Measurements from ENCODE around the gene CCDC85B. TPM values are rescaled to one million over a fixed set of nuclear protein-coding genes. Genes with fewer than 3 reads are reported as not detected.

CCDC85B gene
- polyA plus RNA-seq, 3 donors, result 20.8 to 35.2 (median 24.4) TPM

GRCh38 chr11:65903715-65904114 lies 13.2 kb downstream of the CCDC85B start:
- H3K36me3 ChIP-seq (replicated peaks in 1 of 2; ENCODE audit: control insufficient read depth in 1 of 2, insufficient read depth in 2 of 2, low read length in 2 of 2), result no peaks in the 10 kb centered on the region
- Mint-ChIP-seq H3K36me3 (no peaks in the 10 kb centered on the region), H3K9me3 (no peaks in the 10 kb centered on the region), H3K4me1 (peaks cover 11% of the 10 kb centered on the region), H3K27me3 (ENCODE audit: low read depth in 3 of 3) (peaks cover 0 to 10% (median 4%) of the 10 kb centered on the region in 3 donors), H3K4me3 (no peak overlapping the region), H3K27ac (peak overlapping the region in 1 of 7 donors; percentile 43)
- no peak for DNase-seq
- 84% methylated on average over 8 of the region's 8 CpGs for WGBS (ENCODE audit: insufficient coverage)
- H3K9me3 ChIP-seq (replicated peaks in 1 of 2; ENCODE audit: control insufficient read depth in 1 of 2, insufficient read depth in 1 of 2, low read length in 2 of 2), result no peaks in the 10 kb centered on the region
- intact Hi-C loops (cut with micrococcal nuclease), result no loop called here
- H3K79me2 ChIP-seq (ENCODE audit: insufficient read depth, low read length), result no peaks in the 10 kb centered on the region
- peaks cover 17 to 21% of the 10 kb centered on the region in 2 donors for H3K4me1 ChIP-seq (ENCODE audit: control insufficient read depth in 1 of 2, insufficient read depth in 2 of 2, low read length in 2 of 2)
- no peak overlapping the region for H3K27ac ChIP-seq (ENCODE audit: low read depth in 1 of 2, low read length in 2 of 2)
- no peak for TF ChIP-seq CTCF (IDR thresholded peaks at IDR 0.05)
- peaks cover 5% of the 10 kb centered on the region for H4K20me1 ChIP-seq (ENCODE audit: insufficient read depth, low read length)
- no peaks in the 10 kb centered on the region for H3K27me3 ChIP-seq (ENCODE audit: control insufficient read depth in 2 of 2, insufficient read depth in 2 of 2, low read length in 2 of 2)
- H3K4me2 ChIP-seq (replicated peaks; ENCODE audit: extremely low read depth, low read length, poor library complexity, severe bottlenecking), result no peak overlapping the region
- no peak overlapping the region for H3K4me3 ChIP-seq (replicated peaks in 1 of 3; ENCODE audit: low read depth in 2 of 3, low read length in 3 of 3)
- no peak overlapping the region for H2AFZ ChIP-seq (ENCODE audit: insufficient read depth, low read depth, low read length, poor library complexity, severe bottlenecking)
- H3K9ac ChIP-seq (ENCODE audit: insufficient read depth, low read length, poor library complexity, severe bottlenecking), result no peak overlapping the region

GRCh38 chr11:65906602-65907001 lies 16.1 kb downstream of the CCDC85B start:
- Histone ChIP-seq H3K36me3 (replicated peaks in 1 of 2; ENCODE audit: control insufficient read depth in 1 of 2, insufficient read depth in 2 of 2, low read length in 2 of 2) (no peaks in the 10 kb centered on the region), H2AFZ (ENCODE audit: insufficient read depth, low read depth, low read length, poor library complexity, severe bottlenecking) (no peak overlapping the region), H3K4me1 (ENCODE audit: control insufficient read depth in 1 of 2, insufficient read depth in 2 of 2, low read length in 2 of 2) (peaks cover 3 to 4% of the 10 kb centered on the region in 2 donors), H3K27ac (ENCODE audit: low read depth in 1 of 2, low read length in 2 of 2) (no peak overlapping the region), H3K9ac (ENCODE audit: insufficient read depth, low read length, poor library complexity, severe bottlenecking) (no peak overlapping the region), H3K27me3 (ENCODE audit: control insufficient read depth in 2 of 2, insufficient read depth in 2 of 2, low read length in 2 of 2) (no peaks in the 10 kb centered on the region), H4K20me1 (ENCODE audit: insufficient read depth, low read length) (no peaks in the 10 kb centered on the region), H3K9me3 (replicated peaks in 1 of 2; ENCODE audit: control insufficient read depth in 1 of 2, insufficient read depth in 1 of 2, low read length in 2 of 2) (no peaks in the 10 kb centered on the region), H3K4me3 (replicated peaks in 1 of 3; ENCODE audit: low read depth in 2 of 3, low read length in 3 of 3) (no peak overlapping the region), H3K79me2 (ENCODE audit: insufficient read depth, low read length) (no peaks in the 10 kb centered on the region), H3K4me2 (replicated peaks; ENCODE audit: extremely low read depth, low read length, poor library complexity, severe bottlenecking) (no peak overlapping the region)
- TF ChIP-seq CTCF (IDR thresholded peaks at IDR 0.05), result no peak
- intact Hi-C loops (cut with micrococcal nuclease), result no loop called here
- WGBS (ENCODE audit: insufficient coverage), result 100% methylated on average over 2 of the region's 5 CpGs
- Mint-ChIP-seq H3K9me3 (no peaks in the 10 kb centered on the region), H3K4me1 (peaks cover 6% of the 10 kb centered on the region), H3K36me3 (no peaks in the 10 kb centered on the region), H3K27ac (no peak overlapping the region), H3K4me3 (no peak overlapping the region), H3K27me3 (ENCODE audit: low read depth in 3 of 3) (peaks cover 0 to 13% (median 8%) of the 10 kb centered on the region in 3 donors)
- DNase-seq, result no peak
